HEK293T (cell line): Measurements from ENCODE around the gene TMEM242.

Experiments used
- BHLHE40 ChIP-seq: fragments of 450-650 bp; IDR thresholded peaks from 2 replicates; pipeline ENCODE4 v1.6.1; 2016; ENCODE audit warnings: mild to moderate bottlenecking, moderate library complexity, borderline replicate concordance
- FOXM1 ChIP-seq: fragments of 450-650 bp; IDR thresholded peaks from 2 replicates; pipeline ENCODE4 v1.6.1; 2017; ENCODE audit warnings: mild to moderate bottlenecking, borderline replicate concordance
- SUZ12 ChIP-seq: fragments of 450-650 bp; IDR thresholded peaks from 2 replicates; pipeline ENCODE4 v1.6.1; 2016; ENCODE audit warnings: mild to moderate bottlenecking

- no peak for TF ChIP-seq SUZ12
- TF ChIP-seq BHLHE40: no peak
- no peak for TF ChIP-seq FOXM1
Measured at GRCh38 chr6:157276731-157277130, 46.6 kb downstream of the TMEM242 start.
